NCI-H69 (cell line): ENCODE results near the gene ZNF514.
"Not testable (repeated sequence)": the region's sequence is repeated elsewhere in the genome, so short reads cannot be mapped to it uniquely, and the experiment has no call there.

Source experiments
- DNase-seq: peaks from one replicate; lab custom pipeline; 2025; lab: John Stamatoyannopoulos, UW

ZNF514 gene

DNA sequence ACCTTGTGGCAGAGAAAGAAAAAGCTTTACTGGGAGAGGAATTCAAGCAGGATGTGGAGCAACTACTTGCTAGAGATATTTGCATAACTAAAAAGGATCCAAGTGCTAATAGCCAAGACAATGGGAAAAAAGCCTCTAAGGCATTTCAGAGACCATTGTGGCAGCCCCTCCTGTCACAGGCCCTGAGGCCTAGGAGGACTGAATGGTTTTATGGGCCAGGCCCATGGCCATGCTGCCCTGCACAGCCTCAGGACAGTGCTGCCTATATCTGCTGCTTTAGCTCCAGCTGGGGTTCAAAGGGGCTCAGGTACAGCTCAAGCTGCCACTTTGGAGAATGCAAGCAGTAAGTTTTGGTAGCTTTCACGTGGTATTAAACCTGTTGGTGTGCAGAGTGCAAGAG lies 20.9 kb downstream of the ZNF514 start:
- no peak for DNase-seq

DNA sequence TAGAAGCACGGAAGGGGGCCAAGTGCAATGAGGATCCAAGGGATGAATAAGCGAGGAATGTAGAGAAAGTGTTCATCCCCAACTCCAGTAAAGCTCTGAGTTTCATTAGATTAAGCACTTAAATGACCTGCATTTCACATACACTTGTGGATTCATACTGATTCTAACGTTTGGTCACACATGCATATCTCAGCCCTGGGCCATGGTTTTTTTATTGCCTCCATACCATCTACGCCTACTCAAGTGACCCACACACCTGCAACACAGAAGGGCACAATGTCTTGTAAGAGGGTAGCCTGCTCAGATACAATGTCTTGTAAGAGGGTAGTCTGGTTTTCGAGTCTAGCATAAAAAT lies 37.5 kb downstream of the ZNF514 start:
- no peak for DNase-seq

DNA sequence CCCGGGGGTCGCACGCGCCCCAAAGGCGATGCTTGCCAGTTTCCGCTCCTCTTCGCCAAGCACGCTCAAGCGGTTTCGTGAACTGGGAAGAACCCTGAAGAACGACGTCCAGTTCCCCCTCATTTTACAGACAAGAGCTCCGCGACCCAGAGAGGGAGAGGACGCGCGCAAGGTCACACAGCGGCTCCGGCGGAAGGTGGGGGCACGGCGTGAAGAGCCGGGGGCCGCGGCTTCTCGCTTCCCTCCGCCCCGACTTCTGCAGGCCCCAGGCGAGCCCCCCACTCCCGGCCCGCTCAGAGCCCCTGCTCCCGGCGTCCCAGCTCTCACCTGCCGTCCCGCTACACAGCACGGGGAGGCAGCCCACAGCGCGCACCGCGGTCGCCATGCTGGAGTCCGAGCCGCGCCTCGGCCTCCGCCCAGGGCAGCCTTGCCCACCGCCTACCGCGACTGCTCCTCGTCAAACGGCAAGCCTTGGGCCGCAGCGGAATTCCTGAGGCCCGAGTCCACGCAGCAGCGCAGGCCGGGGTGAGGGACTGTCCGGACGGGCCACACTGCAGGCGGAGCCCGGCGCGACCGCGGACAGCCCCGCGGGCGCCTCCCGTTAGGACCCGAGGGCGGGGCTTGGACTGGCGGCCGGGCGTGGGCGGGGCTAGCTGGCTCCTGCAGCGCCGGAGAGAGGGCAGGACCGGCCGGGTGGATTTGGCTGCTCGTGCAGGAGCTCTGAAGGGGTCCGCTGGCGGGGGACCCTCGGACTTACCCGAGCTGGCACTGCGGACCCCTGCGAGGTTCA lies 38.0 kb downstream of the ZNF514 start, which contains the start of gene MRPS5:
Gene MRPS5 (minus strand): TSS at position 402 of the 790 bp plus-strand sequence. CDS start 17 bp downstream, at position 385.
- peak; percentile 78 for DNase-seq

DNA sequence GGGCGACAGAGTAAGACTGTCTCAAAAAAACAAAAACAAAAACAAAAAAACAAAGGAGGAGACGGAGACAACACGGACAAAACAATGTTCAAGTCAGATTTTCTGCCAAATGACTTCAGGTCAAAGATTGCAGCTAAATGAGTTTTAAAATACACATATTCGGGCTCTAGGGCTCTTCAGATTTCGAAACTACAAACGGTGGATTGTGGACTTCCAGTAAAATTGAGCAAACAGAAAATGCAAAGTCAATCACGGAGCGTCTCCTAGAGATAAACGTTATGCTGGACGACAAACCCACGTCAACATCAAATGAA lies 38.6 kb downstream of the ZNF514 start:
- DNase-seq: no peak

DNA sequence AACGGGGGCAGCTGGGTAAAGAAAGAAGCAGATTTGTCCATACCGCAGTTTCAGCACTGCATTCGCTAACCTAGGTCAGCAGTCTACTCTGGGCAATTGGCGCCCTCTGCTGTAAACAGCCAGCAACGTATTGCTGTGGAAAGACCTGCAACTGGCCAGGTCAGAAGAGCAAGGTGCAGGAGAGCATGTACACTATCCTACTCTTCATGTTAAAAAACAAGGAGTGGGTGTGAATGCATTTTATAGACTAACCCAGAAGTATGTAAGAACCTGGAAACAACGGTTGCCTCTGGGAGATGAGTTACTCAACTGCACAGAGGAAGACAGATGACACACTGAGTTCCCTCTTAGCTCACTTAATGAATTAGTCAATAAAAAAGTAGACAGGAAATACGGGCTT lies 44.2 kb downstream of the ZNF514 start:
- peak; percentile 66 for DNase-seq

DNA sequence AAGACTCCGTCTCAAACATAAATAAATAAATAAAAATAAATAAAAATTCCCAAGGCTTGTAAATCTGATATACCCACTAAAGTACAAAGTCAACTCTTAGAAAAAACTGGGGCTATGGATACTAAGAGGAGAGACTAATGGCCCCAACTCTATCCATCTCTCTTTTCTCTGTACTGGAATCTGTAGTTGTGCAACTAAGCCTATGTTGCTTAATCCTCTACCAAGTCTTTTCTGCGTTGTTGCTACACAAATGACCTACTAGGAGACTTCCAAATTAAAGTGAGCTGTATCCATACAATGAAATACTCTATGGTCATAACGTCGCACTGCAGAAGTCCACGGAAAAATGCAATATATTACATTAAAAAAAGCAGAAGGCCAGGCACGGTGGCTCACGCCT lies 46.2 kb downstream of the ZNF514 start:
- no peak for DNase-seq

DNA sequence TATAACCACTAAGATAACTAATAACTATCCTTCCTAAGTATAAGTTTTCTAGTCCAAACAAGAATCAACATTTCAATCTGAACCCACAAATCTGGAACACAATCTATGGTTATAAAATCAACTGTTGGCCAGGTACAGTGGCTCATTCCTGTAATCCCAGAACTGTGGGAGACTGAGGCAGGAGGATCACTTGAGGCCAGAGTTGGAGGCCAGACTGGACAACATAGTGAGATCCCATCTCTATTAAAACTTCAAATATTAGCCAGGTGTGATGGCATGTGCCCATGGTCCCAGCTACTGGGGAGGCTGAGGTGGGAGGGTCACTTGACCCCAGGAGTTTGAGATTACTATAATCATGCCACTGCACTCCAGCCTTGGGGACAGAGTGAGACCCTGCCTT lies 49.3 kb downstream of the ZNF514 start:
- DNase-seq: no peak

DNA sequence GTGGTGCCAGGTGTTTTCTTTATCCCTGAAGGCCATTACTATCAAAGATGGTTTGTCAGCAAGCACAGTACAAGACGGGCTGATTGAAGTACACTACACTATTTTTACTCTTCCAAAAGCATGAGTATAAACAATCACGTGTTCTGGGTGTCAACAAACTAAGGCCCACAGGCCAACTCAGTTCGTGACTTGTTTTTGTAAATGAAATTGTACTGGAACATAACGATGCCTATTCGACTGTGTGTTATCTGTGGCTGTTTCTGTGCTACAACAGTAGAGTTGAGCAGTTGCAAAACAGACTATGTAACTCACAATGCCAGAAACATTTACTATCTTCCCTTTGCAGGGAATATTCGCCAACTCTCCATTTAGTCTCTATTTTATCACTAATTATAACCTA lies 50.4 kb downstream of the ZNF514 start:
- no peak for DNase-seq

DNA sequence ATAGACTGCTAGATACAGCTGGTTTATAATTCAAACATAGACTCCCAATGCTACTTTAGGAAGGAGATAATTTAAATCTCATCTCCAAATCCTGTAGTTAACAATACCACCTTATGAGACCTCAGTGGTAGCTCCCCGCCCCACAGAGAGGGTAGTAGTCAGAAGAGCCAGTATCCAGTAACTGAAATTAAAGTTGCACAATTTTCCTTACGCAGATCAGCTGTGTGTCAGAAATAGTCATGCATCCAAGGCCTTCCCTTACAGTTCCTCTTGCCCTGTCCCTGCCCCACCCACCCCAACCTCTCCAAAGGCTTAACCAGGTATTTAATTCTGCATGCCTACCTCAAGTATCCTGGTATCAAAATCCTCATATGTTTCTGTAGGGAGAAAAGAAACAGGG lies 53.6 kb downstream of the ZNF514 start:
- no peak for DNase-seq

DNA sequence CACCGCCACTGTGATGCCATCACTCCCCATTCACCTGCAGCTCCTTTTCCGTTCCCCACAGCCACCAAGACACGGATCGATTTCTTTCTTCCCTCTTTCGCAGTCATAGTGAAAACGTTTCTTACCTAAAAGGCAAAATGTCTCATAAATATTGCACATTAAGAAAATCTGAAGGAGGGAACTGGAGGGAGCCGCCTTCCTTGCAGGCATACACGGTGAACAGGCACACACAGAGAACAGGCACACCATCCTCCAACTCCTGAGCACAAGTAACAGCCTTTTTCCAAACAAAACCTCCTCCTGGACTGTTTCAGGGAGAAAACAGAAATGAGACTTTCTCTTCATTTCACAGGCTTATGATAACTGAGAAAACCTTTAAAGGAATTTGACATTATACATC lies 55.0 kb downstream of the ZNF514 start:
- DNase-seq: no peak

DNA sequence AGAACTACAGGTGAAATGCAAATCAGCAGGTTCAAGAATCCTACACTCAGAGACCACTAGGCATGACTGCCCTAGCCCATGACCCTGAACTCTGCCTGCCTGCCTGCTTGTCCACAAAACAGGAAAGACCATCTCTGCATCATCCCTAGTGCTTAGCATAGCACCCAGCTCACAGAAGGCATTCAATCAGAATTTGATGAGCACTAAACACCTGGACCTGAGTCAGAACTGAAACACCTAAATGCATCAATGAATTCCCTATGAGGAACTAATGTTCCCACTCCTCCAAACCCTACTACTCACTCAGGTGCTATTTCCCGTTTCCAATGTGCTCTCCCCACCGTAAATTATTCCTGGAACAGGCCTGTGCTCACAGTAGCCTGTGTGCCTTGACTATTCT lies 59.7 kb downstream of the ZNF514 start:
- no peak for DNase-seq

DNA sequence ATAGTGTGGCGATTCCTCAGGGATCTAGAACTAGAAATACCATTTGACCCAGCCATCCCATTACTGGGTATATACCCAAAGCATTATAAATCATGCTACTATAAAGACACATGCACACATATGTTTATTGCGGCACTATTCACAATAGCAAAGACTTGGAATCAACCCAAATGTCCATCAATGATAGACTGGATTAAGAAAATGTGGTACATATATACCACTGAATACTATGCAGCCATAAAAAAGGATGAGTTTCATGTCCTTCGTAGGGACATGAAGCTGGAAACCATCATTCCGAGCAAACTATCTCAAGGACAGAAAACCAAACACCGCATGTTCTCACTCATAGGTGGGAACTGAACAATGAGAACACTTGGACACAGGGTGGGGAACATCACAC lies 61.4 kb downstream of the ZNF514 start:
- not testable (repeated sequence) for DNase-seq
